ENCODE measurements around the gene NELL1.

DNA sequence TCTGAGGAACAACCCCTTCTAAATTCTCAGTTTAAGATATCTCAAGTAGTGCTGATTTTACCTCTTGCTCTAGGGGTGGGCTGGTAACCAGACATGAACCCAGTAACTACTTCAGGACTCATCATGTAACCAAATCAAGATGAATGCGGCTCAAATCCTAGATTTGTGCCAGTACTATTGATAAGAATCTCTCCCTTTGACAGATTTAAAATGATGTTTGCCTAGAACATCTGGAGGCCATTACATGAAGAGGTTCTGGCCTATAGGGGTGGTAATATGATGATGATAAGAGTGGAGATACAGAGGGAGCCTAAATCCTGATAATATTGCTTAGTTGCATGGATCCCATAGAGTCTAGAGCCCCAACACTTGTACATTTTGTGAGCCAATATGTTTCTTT, 850.9 kb downstream of the NELL1 start:
- TF ChIP-seq, protein P1, sequence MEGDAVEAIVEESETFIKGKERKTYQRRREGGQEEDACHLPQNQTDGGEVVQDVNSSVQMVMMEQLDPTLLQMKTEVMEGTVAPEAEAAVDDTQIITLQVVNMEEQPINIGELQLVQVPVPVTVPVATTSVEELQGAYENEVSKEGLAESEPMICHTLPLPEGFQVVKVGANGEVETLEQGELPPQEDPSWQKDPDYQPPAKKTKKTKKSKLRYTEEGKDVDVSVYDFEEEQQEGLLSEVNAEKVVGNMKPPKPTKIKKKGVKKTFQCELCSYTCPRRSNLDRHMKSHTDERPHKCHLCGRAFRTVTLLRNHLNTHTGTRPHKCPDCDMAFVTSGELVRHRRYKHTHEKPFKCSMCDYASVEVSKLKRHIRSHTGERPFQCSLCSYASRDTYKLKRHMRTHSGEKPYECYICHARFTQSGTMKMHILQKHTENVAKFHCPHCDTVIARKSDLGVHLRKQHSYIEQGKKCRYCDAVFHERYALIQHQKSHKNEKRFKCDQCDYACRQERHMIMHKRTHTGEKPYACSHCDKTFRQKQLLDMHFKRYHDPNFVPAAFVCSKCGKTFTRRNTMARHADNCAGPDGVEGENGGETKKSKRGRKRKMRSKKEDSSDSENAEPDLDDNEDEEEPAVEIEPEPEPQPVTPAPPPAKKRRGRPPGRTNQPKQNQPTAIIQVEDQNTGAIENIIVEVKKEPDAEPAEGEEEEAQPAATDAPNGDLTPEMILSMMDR (IDR thresholded peaks at IDR 0.05) = no peak
- TF ChIP-seq POLR2A (IDR thresholded peaks at IDR 0.05) (no peak), EP300 (IDR thresholded peaks at IDR 0.05) (no peak)

All from upper lobe of left lung (tissue), 4 donors.